Peyer's patch (tissue), 4 donors: Measurements from ENCODE around the gene ATG7. TPM values are rescaled to one million over a fixed set of nuclear protein-coding genes. Genes with fewer than 3 reads are reported as not detected.

Source experiments
- DNase-seq, 3 donors: peaks; one replicate each; pipeline ENCODE4 v3.0.0-alpha.2; 2017 to 2019
- H3K27ac ChIP-seq, 4 donors: fragments of 200-600 bp; sonication (generic); one replicate each; pipeline ENCODE4 v1.5.1; 2016 to 2019
- H3K27me3 ChIP-seq, 2 donors: fragments of 200-600 bp; sonication (generic); one replicate each; pipeline ENCODE4 v1.5.1; 2019
- H3K36me3 ChIP-seq, 3 donors: fragments of 200-600 bp; sonication (generic); one replicate each; pipeline ENCODE4 v1.5.1; 2016 to 2019
- H3K4me1 ChIP-seq, 4 donors: fragments of 200-600 bp; sonication (generic); one replicate each; pipeline ENCODE4 v1.5.1; 2016 to 2019
- H3K4me3 ChIP-seq, 4 donors: fragments of 200-600 bp; sonication (generic); 1 replicate in 3 of 4; 2 replicates in 1 of 4; pipeline ENCODE4 v1.5.1; 2016 to 2019; ENCODE audit warnings: mild to moderate bottlenecking in 1 of 4
- H3K9me3 ChIP-seq, 4 donors: fragments of 200-600 bp; sonication (generic); one replicate each; pipeline ENCODE4 v1.5.1; 2016 to 2019; ENCODE audit warnings: mild to moderate bottlenecking in 1 of 4
- POLR2A ChIP-seq, 2 donors: fragments of 450-650 bp; IDR thresholded peaks; one replicate each; pipeline ENCODE4 v1.5.1; 2017; ENCODE audit warnings: antibody characterized with exemption in 2 of 2, mild to moderate bottlenecking in 2 of 2, moderate library complexity in 2 of 2
- total RNA-seq, 4 donors: library from RNA; depleted of rRNA; stranded (reverse); fragments of >200 nt; gene quantifications; one replicate each; pipeline ENCODE4 v1.1.0, GENCODE V29; 2016
- TF ChIP-seq, protein P1 (sequence below), 6 experiments: fragments of 450-650 bp in 4 of 6; fragments of 200-600 bp in 2 of 6; sonication (generic) in 1 of 6; IDR thresholded peaks; one replicate each; pipeline ENCODE4 v1.5.1; 2017 to 2019; ENCODE audit warnings: antibody characterized with exemption in 6 of 6, mild to moderate bottlenecking in 3 of 6, moderate library complexity in 1 of 6

ATG7 gene
- total RNA-seq, 4 donors from 2014 or later, result 45.2 to 126 (median 70.8) TPM

GRCh38 chr3:11413071-11413470 lies 140.9 kb downstream of the ATG7 start:
- TF ChIP-seq, protein P1, sequence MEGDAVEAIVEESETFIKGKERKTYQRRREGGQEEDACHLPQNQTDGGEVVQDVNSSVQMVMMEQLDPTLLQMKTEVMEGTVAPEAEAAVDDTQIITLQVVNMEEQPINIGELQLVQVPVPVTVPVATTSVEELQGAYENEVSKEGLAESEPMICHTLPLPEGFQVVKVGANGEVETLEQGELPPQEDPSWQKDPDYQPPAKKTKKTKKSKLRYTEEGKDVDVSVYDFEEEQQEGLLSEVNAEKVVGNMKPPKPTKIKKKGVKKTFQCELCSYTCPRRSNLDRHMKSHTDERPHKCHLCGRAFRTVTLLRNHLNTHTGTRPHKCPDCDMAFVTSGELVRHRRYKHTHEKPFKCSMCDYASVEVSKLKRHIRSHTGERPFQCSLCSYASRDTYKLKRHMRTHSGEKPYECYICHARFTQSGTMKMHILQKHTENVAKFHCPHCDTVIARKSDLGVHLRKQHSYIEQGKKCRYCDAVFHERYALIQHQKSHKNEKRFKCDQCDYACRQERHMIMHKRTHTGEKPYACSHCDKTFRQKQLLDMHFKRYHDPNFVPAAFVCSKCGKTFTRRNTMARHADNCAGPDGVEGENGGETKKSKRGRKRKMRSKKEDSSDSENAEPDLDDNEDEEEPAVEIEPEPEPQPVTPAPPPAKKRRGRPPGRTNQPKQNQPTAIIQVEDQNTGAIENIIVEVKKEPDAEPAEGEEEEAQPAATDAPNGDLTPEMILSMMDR (IDR thresholded peaks at IDR 0.05), result no peak
- TF ChIP-seq POLR2A (IDR thresholded peaks at IDR 0.05), result no peak
- Histone ChIP-seq H3K27me3 (no peaks in the 10 kb centered on the region), H3K36me3 (no peaks in the 10 kb centered on the region), H3K4me3 (no peak overlapping the region), H3K9me3 (peaks cover 0 to 4% (median 2%) of the 10 kb centered on the region in 4 donors), H3K4me1 (no peaks in the 10 kb centered on the region), H3K27ac (no peak overlapping the region)
- no peak for DNase-seq

- Histone ChIP-seq H3K9me3 (no peaks in the 10 kb centered on the region), H3K27ac (no peak overlapping the region), H3K4me3 (no peak overlapping the region), H3K4me1 (no peaks in the 10 kb centered on the region), H3K27me3 (no peaks in the 10 kb centered on the region), H3K36me3 (no peaks in the 10 kb centered on the region)
- DNase-seq, result no peak
- TF ChIP-seq POLR2A (IDR thresholded peaks at IDR 0.05), result no peak
- TF ChIP-seq, protein P1 (IDR thresholded peaks at IDR 0.05), result no peak
Observed at GRCh38 chr3:11415099-11415498, 142.9 kb downstream of the ATG7 start.

- no peak for TF ChIP-seq POLR2A (IDR thresholded peaks at IDR 0.05)
- TF ChIP-seq, protein P1 (IDR thresholded peaks at IDR 0.05), result no peak
- H3K9me3 ChIP-seq, result no peaks in the 10 kb centered on the region
- no peaks in the 10 kb centered on the region for H3K4me1 ChIP-seq
- no peak overlapping the region for H3K4me3 ChIP-seq
- H3K36me3 ChIP-seq, result no peaks in the 10 kb centered on the region
- H3K27me3 ChIP-seq, result no peaks in the 10 kb centered on the region
- no peak overlapping the region for H3K27ac ChIP-seq
- DNase-seq, result no peak
Observed at GRCh38 chr3:11420066-11420465, 147.9 kb downstream of the ATG7 start.

DNA sequence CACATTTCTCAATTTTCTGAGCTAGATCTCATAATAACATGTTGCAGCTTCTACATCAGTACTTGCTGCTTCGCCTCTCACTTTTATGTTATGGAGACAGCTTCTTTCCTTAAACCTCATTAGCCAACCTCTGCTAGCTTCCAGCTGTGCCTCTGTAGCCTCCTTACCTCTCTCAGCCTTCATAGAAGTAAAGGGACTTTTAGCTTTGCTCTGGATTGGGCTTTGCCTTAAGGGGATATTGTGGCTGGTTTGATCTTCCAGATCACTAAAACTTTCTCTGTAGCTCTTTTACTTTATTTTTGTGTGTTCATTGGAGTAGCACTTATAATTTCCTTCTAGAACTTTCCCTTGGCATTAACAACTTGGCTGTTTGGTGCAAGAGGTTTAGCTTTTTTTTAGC lies 150.1 kb downstream of the ATG7 start:
- H3K9me3 ChIP-seq, result no peaks in the 10 kb centered on the region
- H3K36me3 ChIP-seq, result no peaks in the 10 kb centered on the region
- no peak for DNase-seq
- no peak overlapping the region for H3K27ac ChIP-seq
- TF ChIP-seq POLR2A (IDR thresholded peaks at IDR 0.05), result no peak
- TF ChIP-seq, protein P1 (IDR thresholded peaks at IDR 0.05), result no peak
- no peaks in the 10 kb centered on the region for H3K4me1 ChIP-seq
- H3K27me3 ChIP-seq, result no peaks in the 10 kb centered on the region
- no peak overlapping the region for H3K4me3 ChIP-seq

DNA sequence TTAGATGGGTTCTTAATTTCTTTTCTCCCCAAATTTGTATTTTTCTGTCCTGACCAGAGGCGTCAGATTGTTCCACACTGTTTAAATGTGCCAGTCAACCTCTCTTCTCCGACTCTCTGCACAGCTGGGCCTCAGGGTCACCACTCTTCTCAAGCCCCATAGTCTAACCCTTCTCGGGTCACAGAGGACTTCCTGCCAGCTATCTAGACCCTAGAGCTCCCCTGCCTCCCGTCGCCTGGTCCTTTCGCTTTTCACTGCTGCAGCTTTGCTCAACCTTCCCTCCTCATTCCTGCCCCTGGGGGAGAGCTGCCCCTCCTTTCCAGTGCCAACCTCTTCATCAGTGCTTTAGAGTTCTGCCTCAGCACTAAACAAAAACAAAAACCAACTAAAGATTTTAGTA lies 151.7 kb downstream of the ATG7 start:
- no peaks in the 10 kb centered on the region for H3K36me3 ChIP-seq
- no peak overlapping the region for H3K4me3 ChIP-seq
- DNase-seq, result no peak
- TF ChIP-seq, protein P1 (IDR thresholded peaks at IDR 0.05), result no peak
- no peak for TF ChIP-seq POLR2A (IDR thresholded peaks at IDR 0.05)
- H3K27ac ChIP-seq, result no peak overlapping the region
- H3K4me1 ChIP-seq, result no peaks in the 10 kb centered on the region
- no peaks in the 10 kb centered on the region for H3K9me3 ChIP-seq
- H3K27me3 ChIP-seq, result no peaks in the 10 kb centered on the region

- Histone ChIP-seq H3K36me3 (no peaks in the 10 kb centered on the region), H3K27me3 (no peaks in the 10 kb centered on the region), H3K27ac (no peak overlapping the region), H3K9me3 (no peaks in the 10 kb centered on the region), H3K4me3 (no peak overlapping the region), H3K4me1 (no peaks in the 10 kb centered on the region)
- no peak for DNase-seq
- TF ChIP-seq, protein P1 (IDR thresholded peaks at IDR 0.05), result no peak
- TF ChIP-seq POLR2A (IDR thresholded peaks at IDR 0.05), result no peak
Observed at GRCh38 chr3:11424277-11424676, 152.1 kb downstream of the ATG7 start.
